Fibroblast of skin of back (primary cell): Measurements from ENCODE around the gene TRAF3IP3.

Experiments
- DNase-seq: peaks from one replicate; pipeline ENCODE4 v3.0.0-alpha.2; 2013

TRAF3IP3 gene

GRCh38 chr1:209827384-209828262 lies 71.8 kb downstream of the TRAF3IP3 start, which contains the start of gene UTP25:
UTP25 (plus strand) TSS chr1:209827972; CDS start chr1:209828064, 92 bp downstream.
- DNase-seq: peak; percentile 96

- no peak for DNase-seq
These were observed 73.9 kb downstream of the TRAF3IP3 start for GRCh38 chr1:209829716-209830115.

- no peak for DNase-seq
These were observed 74.9 kb downstream of the TRAF3IP3 start for GRCh38 chr1:209830722-209831121.

GRCh38 chr1:209831615-209832014 lies 75.8 kb downstream of the TRAF3IP3 start:
- peak; percentile 88 for DNase-seq
